Spleen (tissue), 11 donors: ENCODE measurements around the gene STARD9. TPM values are rescaled to one million over a fixed set of nuclear protein-coding genes. Genes with fewer than 3 reads are reported as not detected.

Experiments used
- DNase-seq: peaks from one replicate; pipeline ENCODE4 v3.0.0-alpha.2; 2020
- H3K27ac ChIP-seq, 8 donors: fragments of 200-600 bp; sonication (generic) in 7 of 8; 1 replicate in 4 of 8; 2 replicates in 4 of 8; pipeline versions ENCODE4 v1.5.0 to v1.8.0; 2016 to 2021; ENCODE audit warnings: inconsistent platforms in 4 of 8, mild to moderate bottlenecking in 4 of 8, moderate library complexity in 1 of 8
- H3K27me3 ChIP-seq, 7 donors: fragments of 200-600 bp; sonication (generic) in 6 of 7; replicated peaks in 1 of 7; 1 replicate in 4 of 7; 2 replicates in 3 of 7; pipeline versions ENCODE4 v1.5.0 to v1.8.0; 2016 to 2021; ENCODE audit warnings: inconsistent platforms in 3 of 7, mild to moderate bottlenecking in 1 of 7
- H3K36me3 ChIP-seq, 6 donors: fragments of 200-600 bp; sonication (generic) in 5 of 6; 1 replicate in 4 of 6; 2 replicates in 2 of 6; pipeline versions ENCODE4 v1.5.0 to v1.8.0; 2016 to 2021; ENCODE audit warnings: inconsistent platforms in 2 of 6
- H3K4me1 ChIP-seq, 6 donors: fragments of 200-600 bp; sonication (generic) in 5 of 6; 1 replicate in 3 of 6; 2 replicates in 3 of 6; pipeline versions ENCODE4 v1.5.0 to v1.8.0; 2016 to 2021; ENCODE audit warnings: inconsistent platforms in 3 of 6
- H3K4me3 ChIP-seq, 8 donors: fragments of 200-600 bp; sonication (generic) in 7 of 8; 1 replicate in 4 of 8; 2 replicates in 4 of 8; pipeline versions ENCODE4 v1.5.0 to v1.8.0; 2016 to 2021; ENCODE audit warnings: inconsistent platforms in 4 of 8, mild to moderate bottlenecking in 4 of 8, moderate library complexity in 2 of 8
- H3K9me3 ChIP-seq, 8 donors: fragments of 200-600 bp; sonication (generic) in 7 of 8; 1 replicate in 4 of 8; 2 replicates in 4 of 8; pipeline versions ENCODE4 v1.5.0 to v1.8.0; 2016 to 2021; ENCODE audit warnings: inconsistent platforms in 4 of 8
- CTCF ChIP-seq, 11 experiments: fragments of 200-600 bp in 7 of 11; fragments of 450-650 bp in 4 of 11; sonication (generic) in 4 of 11; IDR thresholded peaks in 8 of 11; conservative IDR thresholded peaks in 3 of 11; 1 replicate in 7 of 11; 2 replicates in 4 of 11; pipeline versions ENCODE4 v1.4.0 to v1.8.0; 2016 to 2021; ENCODE audit warnings: antibody characterized with exemption in 11 of 11, inconsistent platforms in 4 of 11, mild to moderate bottlenecking in 1 of 11
- POLR2A ChIP-seq, 3 donors: fragments of 450-650 bp; IDR thresholded peaks; one replicate each; pipeline ENCODE4 v1.5.1; 2017; ENCODE audit warnings: antibody characterized with exemption in 3 of 3, mild to moderate bottlenecking in 1 of 3
- POLR2AphosphoS5 ChIP-seq, 3 donors: sonication (generic); formaldehyde crosslinking; IDR thresholded peaks; one replicate each; pipeline ENCODE4 v1.5.1; 2017; ENCODE audit warnings: antibody characterized with exemption in 3 of 3
- WGBS, 5 donors: extraction: QIAGEN DNeasy Blood & Tissue Kit in 3 of 5; methylation state at CpG; one replicate each; pipeline versions ENCODE4 v1.1.5 to v1.1.7; 2013 to 2018; 5-methylcytosine and 5-hydroxymethylcytosine counted together
- intact Hi-C: fragments of 100-400 bp; cut with DNase I; formaldehyde crosslinking; loops from one replicate; pipeline ENCODE4 v1.15.0; 2023; ENCODE audit warnings: low total_unique reads
- polyA plus RNA-seq, 3 donors: library from polyadenylated mRNA; stranded (reverse); fragments of 200-250 nt; gene quantifications; one replicate each; pipeline ENCODE4 v1.2.1, GENCODE V29; 2013
- total RNA-seq, 7 donors: library from RNA; depleted of rRNA in 3 of 7; stranded (reverse); fragments of >200 nt in 3 of 7; fragmentation: NEBNext Ultra II Directional in 4 of 7; extraction: Animal tissue kit (Norgen Biotek cat#: 25700) in 4 of 7; gene quantifications; one replicate each; pipeline versions ENCODE4 v1.1.0 to v1.2.1, GENCODE V29; 2016 to 2021
- donor health status: healthy with polysubstance abuse.
- donor health status: DM: no; HTN: no; CAD: no; lungs with moderate emphysema.
- donor health status: DM: no; HTN: no; CAD: no.
- donor health status: Bipolar disorder and iron deficiency.
- donor health status: healthy.
- donor health status: DM: no; HTN: no; CAD: no.
- donor health status: DM: yes; HTN: yes; CAD: no.

The STARD9 gene
- total and polyA plus RNA-seq, 10 donors, result 0.97 to 30.8 (median 21.6) TPM

GRCh38 chr15:42741710-42742109 lies 166.3 kb downstream of the STARD9 start:
- Histone ChIP-seq H3K4me1 (peaks cover 3 to 12% (median 11%) of the 10 kb centered on the region in 6 donors), H3K4me3 (no peak overlapping the region), H3K9me3 (no peaks in the 10 kb centered on the region), H3K27ac (no peak overlapping the region), H3K36me3 (peaks cover 0 to 34% (median 8%) of the 10 kb centered on the region in 6 donors), H3K27me3 (no peaks in the 10 kb centered on the region)
- DNase-seq, result no peak
- intact Hi-C loops, result no loop called here
- no peak for TF ChIP-seq POLR2A (IDR thresholded peaks at IDR 0.05)
- TF ChIP-seq CTCF (IDR thresholded peaks at IDR 0.05 in 8 of 11, conservative IDR thresholded peaks at IDR 0.05 in 3 of 11), result no peak
- no peak for TF ChIP-seq POLR2AphosphoS5 (IDR thresholded peaks at IDR 0.05)
- 94 to 98% (median 97%) methylated on average over 2 of the region's 2 CpGs for WGBS, 5 donors

GRCh38 chr15:42742149-42742548 lies 166.7 kb downstream of the STARD9 start:
- no peak for DNase-seq
- WGBS, 5 donors, result 93 to 99% (median 94%) methylated on average over 4 of the region's 4 CpGs
- TF ChIP-seq POLR2AphosphoS5 (IDR thresholded peaks at IDR 0.05) (no peak), POLR2A (IDR thresholded peaks at IDR 0.05) (no peak), CTCF (IDR thresholded peaks at IDR 0.05 in 8 of 11, conservative IDR thresholded peaks at IDR 0.05 in 3 of 11) (no peak)
- H3K4me3 ChIP-seq, result no peak overlapping the region
- no peaks in the 10 kb centered on the region for H3K9me3 ChIP-seq
- H3K27ac ChIP-seq, result no peak overlapping the region
- H3K4me1 ChIP-seq, result peaks cover 3 to 11% (median 9%) of the 10 kb centered on the region in 6 donors
- H3K36me3 ChIP-seq, result peaks cover 0 to 39% (median 8%) of the 10 kb centered on the region in 6 donors
- no peaks in the 10 kb centered on the region for H3K27me3 ChIP-seq
- intact Hi-C loops, result no loop called here

- H3K9me3 ChIP-seq, result no peaks in the 10 kb centered on the region
- no peak for DNase-seq
- WGBS, 5 donors, result 90 to 96% (median 95%) methylated on average over 1 of the region's 1 CpG
Observed at GRCh38 chr15:42744195-42744594, 168.8 kb downstream of the STARD9 start.

GRCh38 chr15:42749266-42749665 lies 173.9 kb downstream of the STARD9 start:
- WGBS, 5 donors, result 89 to 100% (median 97%) methylated on average over 1 of the region's 1 CpG
- no peak for TF ChIP-seq CTCF (IDR thresholded peaks at IDR 0.05 in 8 of 11, conservative IDR thresholded peaks at IDR 0.05 in 3 of 11)
- TF ChIP-seq POLR2AphosphoS5 (IDR thresholded peaks at IDR 0.05), result no peak
- no peak for TF ChIP-seq POLR2A (IDR thresholded peaks at IDR 0.05)

More at GRCh38 chr15:42744195-42744594, 168.8 kb downstream of the STARD9 start:
- TF ChIP-seq CTCF (IDR thresholded peaks at IDR 0.05 in 8 of 11, conservative IDR thresholded peaks at IDR 0.05 in 3 of 11) (no peak), POLR2A (IDR thresholded peaks at IDR 0.05) (no peak), POLR2AphosphoS5 (IDR thresholded peaks at IDR 0.05) (no peak)
- intact Hi-C loops, result no loop called here
- Histone ChIP-seq H3K27ac (no peak overlapping the region), H3K4me1 (no peaks in the 10 kb centered on the region), H3K27me3 (no peaks in the 10 kb centered on the region), H3K36me3 (peaks cover 0 to 49% (median 8%) of the 10 kb centered on the region in 6 donors), H3K4me3 (no peak overlapping the region)

More at GRCh38 chr15:42749266-42749665, 173.9 kb downstream of the STARD9 start:
- no peak overlapping the region for H3K27ac ChIP-seq
- no peak overlapping the region for H3K4me3 ChIP-seq
- intact Hi-C loops, result no loop called here
- peaks cover 0 to 79% (median 31%) of the 10 kb centered on the region in 6 donors for H3K36me3 ChIP-seq
- H3K27me3 ChIP-seq, result no peaks in the 10 kb centered on the region
- H3K9me3 ChIP-seq, result peaks cover 3 to 25% (median 20%) of the 10 kb centered on the region in 8 donors
- H3K4me1 ChIP-seq, result no peaks in the 10 kb centered on the region
- DNase-seq, result no peak
